IMR-90 (cell line): Measurements from ENCODE around the gene C5orf15. TPM values are rescaled to one million over a fixed set of nuclear protein-coding genes. Genes with fewer than 3 reads are reported as not detected.

Experiments
- ATAC-seq: fragments of 200-7000 bp; cut with Tn5 transposase; 2 replicates; pipeline ENCODE4 v1.9.1; 2020; ENCODE audit warnings: low read depth, mild to moderate bottlenecking, moderate library complexity
- BruUV-seq: library from RNA; stranded (reverse); fragments of 400-500 nt; replicated peaks from 2 replicates; lab custom pipeline; 2021; lab: Mats Ljungman, UMichigan
- CTCF ChIA-PET: fragments of 300-600 bp; formaldehyde crosslinking; extraction: SDS; loops from one replicate; lab custom pipeline; 2021; ENCODE audit warnings: antibody characterized with exemption; lab: Yijun Ruan, JAX
- POLR2A ChIA-PET: fragments of 300-600 bp; sonication (Branson Sonifier 250); formaldehyde crosslinking; loops from one replicate; lab custom pipeline; 2022; ENCODE audit warnings: antibody characterized with exemption; ENCODE audit not compliant: unreplicated experiment; lab: Charles Lee
- DNase-seq: peaks from one replicate; pipeline ENCODE4 v3.0.0; 2013
- H2AFZ ChIP-seq: replicated peaks from 2 replicates; pipeline ENCODE3; 2013; ENCODE audit warnings: low read length, mild to moderate bottlenecking; ENCODE audit not compliant: poor library complexity
- H2AK5ac ChIP-seq: 2 replicates; pipeline ENCODE4 v1.6.1; 2013; ENCODE audit warnings: low read depth, low read length, inconsistent platforms
- H2AK9ac ChIP-seq: replicated peaks from 2 replicates; pipeline ENCODE3; 2013; ENCODE audit warnings: mild to moderate bottlenecking, low read depth, low read length, moderate library complexity; ENCODE audit not compliant: poor library complexity
- H2BK120ac ChIP-seq: 2 replicates; pipeline ENCODE4 v1.6.1; 2013; ENCODE audit warnings: low read depth, low read length, inconsistent platforms
- H2BK15ac ChIP-seq: 3 replicates; pipeline ENCODE4 v1.6.1; 2013; ENCODE audit warnings: low read depth, low read length, inconsistent platforms
- H2BK20ac ChIP-seq: 2 replicates; pipeline ENCODE4 v1.6.1; 2013; ENCODE audit warnings: low read depth, mild to moderate bottlenecking, inconsistent platforms, low read length, moderate library complexity
- H2BK5ac ChIP-seq: 2 replicates; pipeline ENCODE4 v1.6.1; 2013; ENCODE audit warnings: mild to moderate bottlenecking, low read depth, low read length, inconsistent platforms; ENCODE audit not compliant: poor library complexity, severe bottlenecking
- H3K14ac ChIP-seq: replicated peaks from 2 replicates; pipeline ENCODE4 v1.6.1; 2013; ENCODE audit warnings: low read depth, low read length, inconsistent platforms
- H3K18ac ChIP-seq: 2 replicates; pipeline ENCODE4 v1.6.1; 2013; ENCODE audit warnings: low read depth, low read length, control low read depth
- H3K23ac ChIP-seq: 2 replicates; pipeline ENCODE4 v1.6.1; 2013; ENCODE audit warnings: low read depth, low read length, inconsistent platforms
- H3K27ac ChIP-seq: 2 replicates; pipeline ENCODE4 v1.5.1; 2013; ENCODE audit warnings: mild to moderate bottlenecking, control low read depth, low read length; ENCODE audit not compliant: insufficient read depth
- H3K27me3 ChIP-seq: 2 replicates; pipeline ENCODE4 v1.6.1; 2013; ENCODE audit warnings: low read length; ENCODE audit not compliant: control insufficient read depth, insufficient read depth
- H3K36me3 ChIP-seq: 2 replicates; pipeline ENCODE4 v1.6.1; 2013; ENCODE audit warnings: low read length, mixed read lengths; ENCODE audit not compliant: control insufficient read depth, insufficient read depth
- H3K4ac ChIP-seq: 2 replicates; pipeline ENCODE4 v1.6.1; 2013; ENCODE audit warnings: low read depth, low read length, inconsistent platforms
- H3K4me1 ChIP-seq: 2 replicates; pipeline ENCODE4 v1.6.1; 2013; ENCODE audit warnings: low read length, mixed read lengths; ENCODE audit not compliant: control insufficient read depth, insufficient read depth
- H3K4me2 ChIP-seq: 2 replicates; pipeline ENCODE4 v1.6.1; 2013; ENCODE audit warnings: low read depth, mild to moderate bottlenecking, control low read depth, low read length, moderate library complexity
- H3K4me3 ChIP-seq: 2 replicates; pipeline ENCODE4 v1.5.1; 2013; ENCODE audit warnings: low read depth, mild to moderate bottlenecking, control low read depth, low read length, moderate library complexity; ENCODE audit not compliant: insufficient read depth
- H3K56ac ChIP-seq: 2 replicates; pipeline ENCODE4 v1.6.1; 2013; ENCODE audit warnings: low read length, inconsistent platforms; ENCODE audit not compliant: insufficient read depth; ENCODE audit errors: extremely low read depth
- H3K79me1 ChIP-seq, 2 experiments: 2 replicates each; pipeline ENCODE4 v1.6.1; 2013; ENCODE audit warnings: low read length in 2 of 2, inconsistent platforms in 1 of 2, low read depth in 1 of 2
- H3K9ac ChIP-seq: 2 replicates; pipeline ENCODE4 v1.6.1; 2013; ENCODE audit warnings: low read depth, low read length, control low read depth
- H3K9me1 ChIP-seq: 2 replicates; pipeline ENCODE4 v1.6.1; 2013; ENCODE audit warnings: low read length, inconsistent platforms; ENCODE audit not compliant: insufficient read depth
- H3K9me3 ChIP-seq: 2 replicates; pipeline ENCODE4 v1.6.1; 2013; ENCODE audit warnings: low read length; ENCODE audit not compliant: control insufficient read depth, insufficient read depth
- H4K20me1 ChIP-seq: 2 replicates; pipeline ENCODE4 v1.6.1; 2013; ENCODE audit warnings: low read length, inconsistent platforms; ENCODE audit not compliant: insufficient read depth
- H4K5ac ChIP-seq: 2 replicates; pipeline ENCODE4 v1.6.1; 2013; ENCODE audit warnings: mild to moderate bottlenecking, low read depth, low read length, control low read depth
- H4K8ac ChIP-seq, 2 experiments: 2 replicates each; pipeline ENCODE4 v1.6.1; 2013; ENCODE audit warnings: low read depth in 2 of 2, low read length in 2 of 2, control low read depth in 1 of 2, inconsistent platforms in 1 of 2
- H4K91ac ChIP-seq: 2 replicates; pipeline ENCODE4 v1.6.1; 2013; ENCODE audit warnings: low read depth, low read length, inconsistent platforms; ENCODE audit not compliant: insufficient read depth
- BHLHE40 ChIP-seq: fragments of 150-350 bp; IDR thresholded peaks from 2 replicates; pipeline ENCODE4 v1.6.1; 2016; ENCODE audit warnings: mild to moderate bottlenecking, low read depth, low read length
- CEBPB ChIP-seq: IDR thresholded peaks from 2 replicates; pipeline ENCODE4 v1.6.1; 2012; ENCODE audit warnings: low read depth, low read length, improper control_type of control experiment
- CHD1 ChIP-seq: IDR thresholded peaks from 2 replicates; pipeline ENCODE4 v1.6.1; 2012; ENCODE audit warnings: low read depth, low read length, improper control_type of control experiment
- CTCF ChIP-seq: conservative IDR thresholded peaks from 2 replicates; pipeline ENCODE4 v1.5.1; 2012; ENCODE audit warnings: mild to moderate bottlenecking, low read depth, low read length, improper control_type of control experiment
- FOS ChIP-seq: fragments of 150-350 bp; IDR thresholded peaks from 2 replicates; pipeline ENCODE4 v1.6.1; 2016; ENCODE audit warnings: low read depth, low read length
- MAFK ChIP-seq: IDR thresholded peaks from 2 replicates; pipeline ENCODE4 v1.6.1; 2012; ENCODE audit warnings: low read depth, low read length, improper control_type of control experiment
- MAZ ChIP-seq: IDR thresholded peaks from 2 replicates; pipeline ENCODE4 v1.6.1; 2012; ENCODE audit warnings: low read depth, mild to moderate bottlenecking, low read length, improper control_type of control experiment, moderate library complexity, borderline replicate concordance
- MXI1 ChIP-seq: IDR thresholded peaks from 2 replicates; pipeline ENCODE4 v1.6.1; 2012; ENCODE audit warnings: low read depth, mild to moderate bottlenecking, low read length, moderate library complexity, borderline replicate concordance
- NFE2L2 ChIP-seq: fragments of 150-350 bp; IDR thresholded peaks from 2 replicates; pipeline ENCODE4 v1.6.1; 2016; ENCODE audit warnings: low read depth, mild to moderate bottlenecking, low read length
- POLR2A ChIP-seq: IDR thresholded peaks from 2 replicates; pipeline ENCODE4 v1.6.1; 2012; ENCODE audit warnings: mild to moderate bottlenecking, low read depth, low read length
- RAD21 ChIP-seq: IDR thresholded peaks from 2 replicates; pipeline ENCODE4 v1.6.1; 2012; ENCODE audit warnings: low read length, improper control_type of control experiment
- RCOR1 ChIP-seq: IDR thresholded peaks from 2 replicates; pipeline ENCODE4 v1.6.1; 2012; ENCODE audit warnings: mild to moderate bottlenecking, low read length, improper control_type of control experiment; ENCODE audit not compliant: insufficient replicate concordance
- RFX5 ChIP-seq: IDR thresholded peaks from 2 replicates; pipeline ENCODE4 v1.8.0; 2012; ENCODE audit warnings: low read depth, mild to moderate bottlenecking, low read length, moderate library complexity
- SMC3 ChIP-seq: fragments of 150-350 bp; IDR thresholded peaks from 2 replicates; pipeline ENCODE4 v1.6.1; 2016; ENCODE audit warnings: low read depth, mild to moderate bottlenecking, antibody characterized with exemption, low read length, moderate library complexity
- USF2 ChIP-seq: fragments of 150-350 bp; IDR thresholded peaks from 2 replicates; pipeline ENCODE4 v1.6.1; 2017; ENCODE audit warnings: mild to moderate bottlenecking, antibody characterized with exemption, low read length, low read depth
- WGBS, 2 experiments: methylation state at CpG; one replicate each; pipeline versions ENCODE4 v1.1.5 to v1.1.7; 2013; ENCODE audit warnings: missing lambda C conversion rate in 2 of 2; ENCODE audit not compliant: insufficient read length in 1 of 2; ENCODE audit errors: extremely low coverage in 2 of 2; 5-methylcytosine and 5-hydroxymethylcytosine counted together
- dilution Hi-C: fragments of 300-500 bp; cut with HindIII; formaldehyde crosslinking; loops from one replicate; pipeline ENCODE4 v1.14.3; 2018; ENCODE audit warnings: low sequenced_read_pairs; ENCODE audit not compliant: unreplicated experiment
- in situ Hi-C: fragments of 300-500 bp; cut with MboI; formaldehyde crosslinking; loops from 3 replicates; pipeline ENCODE4 v1.14.3; 2019; ENCODE audit warnings: low sequenced_read_pairs, inconsistent platforms, mixed read lengths
- intact Hi-C: fragments of 100-400 bp; cut with micrococcal nuclease; formaldehyde crosslinking; loops from 2 replicates; pipeline ENCODE4 v1.10.0; 2022
- polyA plus RNA-seq, 3 experiments: library from polyadenylated mRNA; depleted of rRNA; stranded (reverse); fragments of >200 nt; gene quantifications; 2 replicates each; pipeline ENCODE4 v1.2.3, GENCODE V29; 2012; ENCODE audit warnings: low replicate concordance in 1 of 3
- total RNA-seq: library from RNA; depleted of rRNA; stranded (reverse); fragments of >200 nt; gene quantifications from 2 replicates; pipeline ENCODE4 v1.2.3, GENCODE V29; 2012
- TF ChIP-seq, protein P1 (sequence below): fragments of 150-350 bp; IDR thresholded peaks from 2 replicates; pipeline ENCODE4 v1.6.1; 2016; ENCODE audit warnings: low read depth, mild to moderate bottlenecking, low read length, moderate library complexity, borderline replicate concordance

C5orf15 gene
- total and polyA plus RNA-seq, 2 of the 4 experiments (the other 2 are of a cell fraction): 35.1 to 73.5 TPM

GRCh38 chr5:134008266-134008749 lies 39.9 kb upstream of the C5orf15 start:
- dilution Hi-C loops: no loop called here
- DNase-seq: no peak
- H4K5ac ChIP-seq: no peak overlapping the region
- no peak overlapping the region for H3K27ac ChIP-seq
- peaks cover 9% of the 10 kb centered on the region for H3K4me1 ChIP-seq
- no peak overlapping the region for H2BK15ac ChIP-seq
- H4K20me1 ChIP-seq: peaks cover 7% of the 10 kb centered on the region
- no peak overlapping the region for H2BK5ac ChIP-seq
- POLR2A ChIA-PET: no interaction called here
- H4K91ac ChIP-seq: no peak overlapping the region
- no peak overlapping the region for H3K4ac ChIP-seq
- no peak overlapping the region for H3K9ac ChIP-seq
- intact Hi-C loops: no loop called here
- no peak overlapping the region for H4K8ac ChIP-seq
- WGBS, 2 experiments: no CpG with 5 or more reads among the region's 2 CpGs
- no peak overlapping the region for H3K14ac ChIP-seq
- H2AFZ ChIP-seq: no peak overlapping the region
- H3K9me1 ChIP-seq: 0 out of 2 replicates have a peak, but pooled peaks cover 6% of the 10 kb centered on the region
- H3K27me3 ChIP-seq: peaks cover 4% of the 10 kb centered on the region; the same call in 1 of the 2 replicates
- no peak for ATAC-seq
- in situ Hi-C loops: no loop called here
- no peak overlapping the region for H3K23ac ChIP-seq
- no peak overlapping the region for H3K4me2 ChIP-seq
- H3K4me3 ChIP-seq: no peak overlapping the region
- BruUV-seq: no TSS peak
- H3K9me3 ChIP-seq: peaks cover 2% of the 10 kb centered on the region
- no peak overlapping the region for H3K18ac ChIP-seq
- no peak overlapping the region for H2AK5ac ChIP-seq
- H3K36me3 ChIP-seq: no peaks in the 10 kb centered on the region
- CTCF ChIA-PET: no interaction called here
- no peak overlapping the region for H2BK120ac ChIP-seq
- no peak overlapping the region for H2BK20ac ChIP-seq
- no peak overlapping the region for H3K56ac ChIP-seq
- H2AK9ac ChIP-seq: no peak overlapping the region
- peaks cover 10 to 18% of the 10 kb centered on the region in 2 experiments; a peak in 3 of 4 replicates for H3K79me1 ChIP-seq
- TF ChIP-seq POLR2A (no peak), MAZ (no peak), NFE2L2 (no peak), CTCF (no peak), CHD1 (no peak), BHLHE40 (no peak), MXI1 (no peak), RCOR1 (no peak), MAFK (no peak), RAD21 (no peak), SMC3 (no peak), USF2 (no peak), FOS (no peak), CEBPB (no peak), RFX5 (no peak)
- TF ChIP-seq, protein P1, sequence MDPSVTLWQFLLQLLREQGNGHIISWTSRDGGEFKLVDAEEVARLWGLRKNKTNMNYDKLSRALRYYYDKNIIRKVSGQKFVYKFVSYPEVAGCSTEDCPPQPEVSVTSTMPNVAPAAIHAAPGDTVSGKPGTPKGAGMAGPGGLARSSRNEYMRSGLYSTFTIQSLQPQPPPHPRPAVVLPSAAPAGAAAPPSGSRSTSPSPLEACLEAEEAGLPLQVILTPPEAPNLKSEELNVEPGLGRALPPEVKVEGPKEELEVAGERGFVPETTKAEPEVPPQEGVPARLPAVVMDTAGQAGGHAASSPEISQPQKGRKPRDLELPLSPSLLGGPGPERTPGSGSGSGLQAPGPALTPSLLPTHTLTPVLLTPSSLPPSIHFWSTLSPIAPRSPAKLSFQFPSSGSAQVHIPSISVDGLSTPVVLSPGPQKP: no peak
